HG02571 (cell line): ENCODE measurements around the gene HCST.
"Not testable (repeated sequence)": the region's sequence is repeated elsewhere in the genome, so short reads cannot be mapped to it uniquely, and the experiment has no call there.

Source experiments
- ATAC-seq: cut with Tn5 transposase; IDR thresholded peaks from one replicate; pipeline ENCODE4 v1.9.1; 2021; ENCODE audit warnings: mild to moderate bottlenecking, moderate library complexity; ENCODE audit not compliant: unreplicated experiment

HCST gene

DNA sequence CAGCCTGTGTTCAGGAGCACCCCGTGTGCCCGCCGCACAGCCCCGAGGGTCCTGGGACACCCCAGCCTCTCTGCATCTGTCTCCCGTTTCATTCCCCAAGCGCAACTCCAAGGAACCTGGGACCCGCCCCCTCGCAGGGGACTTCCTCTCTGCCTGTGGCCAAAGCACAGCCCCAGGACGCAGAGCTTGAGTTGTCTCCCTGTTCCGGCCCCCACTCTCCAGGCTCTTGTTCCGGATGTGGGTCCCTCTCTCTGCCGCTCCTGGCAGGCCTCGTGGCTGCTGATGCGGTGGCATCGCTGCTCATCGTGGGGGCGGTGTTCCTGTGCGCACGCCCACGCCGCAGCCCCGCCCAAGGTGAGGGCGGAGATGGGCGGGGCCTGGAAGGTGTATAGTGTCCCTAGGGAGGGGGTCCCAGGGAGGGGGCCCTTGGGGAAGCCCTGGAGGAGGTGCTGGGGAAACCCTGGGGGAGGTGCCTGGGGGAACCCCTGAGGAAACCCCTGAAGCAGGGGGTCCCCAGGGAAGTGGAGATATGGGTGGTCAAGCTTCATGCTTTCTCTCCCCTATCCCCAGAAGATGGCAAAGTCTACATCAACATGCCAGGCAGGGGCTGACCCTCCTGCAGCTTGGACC is 1.3 kb downstream of the HCST start:
- no peak for ATAC-seq

GRCh38 chr19:35904311-35905068 is 2.2 kb downstream of the HCST start:
- ATAC-seq, result no peak

- no peak for ATAC-seq
Measured at GRCh38 chr19:35905178-35905727, 2.9 kb downstream of the HCST start.

GRCh38 chr19:35907377-35907745 is 5.0 kb downstream of the HCST start:
- ATAC-seq, result no peak

- ATAC-seq, result no peak
Measured at GRCh38 chr19:35908010-35908441, 5.7 kb downstream of the HCST start, which contains the start of gene TYROBP. Gene TYROBP (minus strand): TSS chr19:35908295. CDS start chr19:35908228, 67 bp downstream.

- ATAC-seq, result no peak
Measured at GRCh38 chr19:35908973-35909683, 6.8 kb downstream of the HCST start.

- ATAC-seq, result no peak
Measured at GRCh38 chr19:35909684-35910035, 7.3 kb downstream of the HCST start.

DNA sequence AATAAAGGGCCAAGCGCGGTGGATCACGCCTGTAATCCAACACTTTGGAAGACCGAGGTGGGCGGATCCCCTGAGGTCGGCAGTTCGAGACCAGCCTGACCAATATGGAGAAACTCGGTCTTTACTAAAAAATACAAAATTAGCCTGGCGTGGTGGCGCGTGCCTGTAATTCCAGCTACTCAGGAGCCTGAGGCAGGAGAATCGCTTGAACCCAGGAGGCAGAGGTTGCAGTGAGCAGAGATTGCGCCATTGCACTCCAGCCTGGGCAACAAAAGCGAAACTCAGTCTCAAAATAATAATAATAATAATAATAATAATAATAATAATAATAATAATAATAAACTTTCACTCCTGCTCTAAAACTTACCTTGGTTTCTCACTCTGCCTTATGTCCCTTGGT is 8.0 kb downstream of the HCST start:
- ATAC-seq, result not testable (repeated sequence)

DNA sequence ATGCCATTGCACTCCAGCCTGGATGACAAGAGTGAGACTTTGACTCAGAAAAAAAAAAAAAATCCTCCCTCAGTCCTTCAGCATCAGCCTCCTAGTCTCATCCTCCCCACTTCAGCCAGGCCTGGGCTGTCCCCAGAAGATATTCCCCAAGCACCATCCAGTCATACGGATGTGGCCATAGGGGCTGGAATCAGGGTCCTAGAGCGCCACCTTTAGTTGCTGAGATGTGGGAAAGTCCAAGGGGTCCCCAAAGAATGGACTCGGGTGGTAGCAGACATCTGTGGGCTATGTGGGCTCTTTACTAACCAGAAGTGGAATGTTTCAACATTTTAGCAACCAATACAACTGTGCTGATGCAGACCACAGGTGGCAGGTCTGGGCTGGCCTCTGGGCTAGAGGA is 8.8 kb downstream of the HCST start:
- ATAC-seq, result no peak

GRCh38 chr19:35911790-35912189 is 9.5 kb downstream of the HCST start:
- ATAC-seq, result no peak

GRCh38 chr19:35913589-35913988 is 11.3 kb downstream of the HCST start:
- ATAC-seq, result no peak

- no peak for ATAC-seq
Measured at GRCh38 chr19:35915443-35915842, 13.1 kb downstream of the HCST start.

DNA sequence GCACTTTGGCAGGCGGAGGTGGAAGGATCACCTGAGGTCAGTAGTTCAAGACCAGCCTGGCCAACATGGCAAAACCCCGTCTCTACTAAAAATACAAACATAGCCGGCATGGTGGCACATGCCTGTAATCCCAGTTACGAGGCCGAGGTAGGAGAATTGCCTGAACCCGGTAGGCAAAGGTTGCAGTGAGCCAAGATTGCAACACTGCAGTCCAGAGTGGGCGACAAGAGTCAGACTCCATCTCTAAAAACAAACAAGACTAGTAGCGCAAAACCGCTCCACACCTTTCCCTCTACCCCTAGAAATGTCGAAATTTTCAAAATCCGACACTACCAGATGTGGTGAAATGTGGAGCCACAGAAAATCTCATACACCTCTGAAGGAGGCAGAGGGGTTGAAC is 17.0 kb downstream of the HCST start:
- no peak for ATAC-seq

DNA sequence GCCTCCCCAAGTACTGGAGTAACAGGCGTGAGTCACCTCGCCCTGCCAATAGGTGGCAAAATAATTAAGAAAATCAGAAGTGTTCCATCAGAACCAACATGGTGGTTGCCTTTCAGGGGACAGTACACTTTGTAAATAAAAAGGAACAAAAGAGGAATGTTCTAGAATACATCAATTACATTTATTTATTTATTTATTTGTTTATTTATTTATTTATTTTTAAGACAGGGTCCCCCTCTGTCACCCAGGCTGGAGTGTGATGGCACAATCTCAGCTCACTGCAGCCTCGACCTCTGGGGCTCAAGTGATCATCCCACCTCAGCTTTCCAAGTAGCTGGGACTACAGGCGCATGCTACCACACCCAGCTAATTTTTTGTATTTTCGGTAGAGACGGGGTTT is 18.7 kb downstream of the HCST start:
- ATAC-seq, result no peak

DNA sequence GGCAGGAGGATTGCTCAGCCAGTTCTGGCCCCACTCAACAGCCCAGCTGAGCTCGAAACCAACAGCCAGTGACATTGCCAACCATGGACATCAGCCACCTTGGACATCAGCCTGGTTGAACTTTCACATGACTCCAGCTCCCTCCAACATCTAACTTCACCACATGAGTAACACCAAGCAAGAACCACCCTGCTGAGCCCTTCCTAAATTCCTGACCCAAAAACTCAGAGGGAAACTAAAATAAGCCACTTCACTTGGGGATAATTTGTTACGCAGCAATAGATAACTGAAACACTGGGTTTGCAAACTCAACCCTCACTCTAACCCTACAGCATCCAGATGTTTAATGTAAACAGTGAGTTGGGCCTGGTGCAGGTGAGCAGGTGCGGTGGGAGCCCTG is 23.2 kb downstream of the HCST start:
- no peak for ATAC-seq

GRCh38 chr19:35928507-35928906 is 26.2 kb downstream of the HCST start:
- ATAC-seq, result no peak

DNA sequence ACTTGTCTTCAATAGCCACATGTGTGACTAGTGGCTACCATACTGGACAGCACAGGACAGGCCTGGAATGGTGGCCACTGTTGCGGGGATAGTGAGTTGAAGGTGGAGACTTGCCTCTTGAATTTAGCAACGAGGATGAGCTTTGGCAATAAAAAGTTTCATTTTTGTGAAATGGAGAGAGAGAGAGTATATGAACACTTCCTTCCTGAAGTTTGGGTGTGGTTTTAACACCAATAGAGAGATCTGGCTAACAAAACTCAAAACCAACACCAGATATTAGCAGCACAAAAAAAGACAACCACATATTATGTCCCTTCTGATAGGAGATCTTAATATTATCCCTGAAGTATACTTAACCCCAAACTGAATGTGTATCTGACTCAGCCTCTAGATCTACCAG is 27.5 kb downstream of the HCST start:
- ATAC-seq, result no peak

DNA sequence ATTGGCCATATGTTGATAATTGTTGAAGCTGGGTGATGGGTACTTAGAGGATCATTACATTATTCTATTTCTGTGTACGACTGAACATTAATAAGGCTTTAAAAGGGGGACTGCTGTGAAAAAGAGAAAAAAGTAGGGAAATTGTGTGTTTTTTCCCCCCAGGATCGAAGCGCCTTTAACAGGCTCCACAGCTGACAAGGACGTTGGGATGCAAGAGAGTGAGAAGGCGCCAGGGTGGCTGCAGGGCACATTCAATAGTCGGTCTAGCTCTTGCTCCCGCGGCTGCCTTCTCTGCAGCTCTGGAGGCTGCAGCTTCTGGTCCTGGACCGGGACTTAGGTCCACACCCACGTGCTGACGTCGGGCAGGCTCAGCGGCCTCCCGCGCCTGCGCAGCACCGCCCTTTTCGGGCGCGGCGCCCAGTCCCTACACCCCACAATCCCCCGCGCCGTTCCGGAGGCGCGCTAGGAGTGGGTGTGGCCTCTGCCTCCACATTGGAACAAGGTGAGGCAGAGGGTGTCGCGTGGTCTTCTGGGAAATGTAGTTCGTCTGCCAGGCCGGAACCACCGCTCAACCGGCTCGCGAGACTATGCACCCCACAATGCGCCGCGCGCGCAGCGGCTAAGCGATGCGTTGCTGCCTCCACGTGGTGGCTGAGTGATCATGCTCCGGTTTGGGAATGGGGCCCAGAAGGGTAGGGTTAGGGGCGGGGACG is 29.0 kb downstream of the HCST start:
- ATAC-seq, result peak; percentile 91

DNA sequence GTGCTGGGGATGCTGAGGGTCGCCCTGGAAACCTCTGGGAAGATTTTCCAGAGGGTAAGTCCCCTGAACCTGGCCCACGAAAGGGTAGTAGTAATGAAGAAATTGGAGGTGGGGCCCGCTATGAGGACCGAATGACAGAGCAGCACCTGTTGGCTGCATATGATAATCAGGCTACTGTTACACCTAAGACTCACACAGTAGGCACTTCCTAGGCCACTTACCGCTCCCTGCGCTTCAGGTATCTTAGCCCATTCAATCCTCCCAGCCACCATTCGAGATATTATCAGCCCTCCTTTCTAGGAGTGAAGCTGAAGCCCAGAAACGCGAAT is 29.5 kb downstream of the HCST start:
- ATAC-seq, result no peak

DNA sequence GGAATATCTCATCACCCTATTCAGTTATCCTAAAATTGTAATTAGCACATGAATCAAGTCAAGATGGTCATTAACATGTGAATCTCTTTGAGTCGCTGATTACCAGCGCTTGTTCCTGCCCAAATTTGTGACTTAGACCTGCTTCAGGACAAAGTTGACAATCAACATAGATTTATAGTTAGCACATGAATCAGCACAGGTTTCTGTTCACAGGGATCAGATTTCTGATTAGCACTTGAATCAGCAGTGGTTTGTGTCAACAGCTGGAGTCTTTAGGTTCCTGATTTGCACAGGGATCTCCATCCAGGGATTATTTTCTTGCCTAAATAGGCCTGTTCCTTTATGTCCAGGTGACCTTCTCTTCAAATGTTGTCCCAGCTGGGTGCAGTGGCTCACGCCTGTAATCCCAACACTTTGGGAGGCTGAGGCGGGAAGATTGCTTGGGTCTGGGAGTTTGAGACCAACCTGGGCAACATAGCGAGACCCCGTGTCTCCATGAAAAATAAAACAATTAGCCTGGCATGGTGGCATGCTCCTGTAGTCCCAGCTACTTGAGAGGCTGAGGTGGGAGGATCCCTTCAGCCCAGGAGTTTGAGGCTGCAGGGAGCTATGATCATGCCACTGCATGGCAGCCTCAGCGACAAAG is 30.1 kb downstream of the HCST start:
- ATAC-seq, result no peak
